HL-60 (cell line): ENCODE data around the gene REXO2.

Source experiments
- DNase-seq, 2 experiments: peaks; one replicate each; pipeline ENCODE4 v3.0.0-alpha.2; 2010 to 2020; ENCODE audit warnings: low read depth in 1 of 2, low spot score in 1 of 2
- H3K27ac ChIP-seq: fragments of 250-450 bp; sonication (Bioruptor Pico); replicated peaks from 2 replicates; pipeline ENCODE4 v1.5.1; 2020; ENCODE audit warnings: mild to moderate bottlenecking, moderate library complexity
- H3K27me3 ChIP-seq: fragments of 250-450 bp; sonication (Bioruptor Pico); 2 replicates; pipeline ENCODE4 v1.5.1; 2021; ENCODE audit warnings: mild to moderate bottlenecking, moderate library complexity; ENCODE audit not compliant: insufficient read depth, poor library complexity, severe bottlenecking
- H3K4me3 ChIP-seq: replicated peaks from 2 replicates; pipeline ENCODE4 v1.5.1; 2011; ENCODE audit warnings: mild to moderate bottlenecking, control low read depth, low read length; ENCODE audit not compliant: insufficient read depth
- CTCF ChIP-seq: IDR thresholded peaks from one replicate; pipeline ENCODE4 v1.5.1; 2011; ENCODE audit warnings: low read length, control low read depth, inconsistent platforms; ENCODE audit not compliant: insufficient read depth
- GABPA ChIP-seq: IDR thresholded peaks from 2 replicates; pipeline ENCODE4 v1.6.1; 2012; ENCODE audit warnings: low read depth
- POLR2AphosphoS5 ChIP-seq: IDR thresholded peaks from 2 replicates; pipeline ENCODE4 v1.6.1; 2012; ENCODE audit warnings: low read depth
- REST ChIP-seq: IDR thresholded peaks from 2 replicates; pipeline ENCODE4 v1.6.1; 2012; ENCODE audit warnings: low read depth; ENCODE audit not compliant: insufficient replicate concordance
- SPI1 ChIP-seq: IDR thresholded peaks from 2 replicates; pipeline ENCODE4 v1.6.1; 2012; ENCODE audit warnings: low read depth, mild to moderate bottlenecking, borderline replicate concordance

The REXO2 gene

GRCh38 chr11:114438303-114438702, 964 bp upstream of the REXO2 start:
- no peak overlapping the region for H3K4me3 ChIP-seq

GRCh38 chr11:114440121-114440860, 1.0 kb downstream of the REXO2 start:
- DNase-seq = no peak

More at GRCh38 chr11:114438303-114438702, 964 bp upstream of the REXO2 start:
- DNase-seq = no peak
- Histone ChIP-seq H3K27ac (no peak overlapping the region), H3K27me3 (no peaks in the 10 kb centered on the region)
- TF ChIP-seq SPI1 (no peak), GABPA (no peak), REST (no peak), CTCF (no peak), POLR2AphosphoS5 (no peak)

More at GRCh38 chr11:114440121-114440860, 1.0 kb downstream of the REXO2 start:
- Histone ChIP-seq H3K4me3 (peak overlapping the region; percentile 100), H3K27me3 (no peaks in the 10 kb centered on the region), H3K27ac (no peak overlapping the region)
- no peak for TF ChIP-seq CTCF
- no peak for TF ChIP-seq GABPA
- TF ChIP-seq POLR2AphosphoS5 = no peak
- no peak for TF ChIP-seq REST
- no peak for TF ChIP-seq SPI1
